SK-N-SH (cell line): ENCODE data around the gene NBEAL1. TPM values are rescaled to one million over a fixed set of nuclear protein-coding genes. Genes with fewer than 3 reads are reported as not detected.

Source experiments
- CTCF ChIA-PET: fragments of 300-600, 350-600 bp; formaldehyde crosslinking; extraction: SDS; loops from one replicate; lab custom pipeline; 2021; lab: Yijun Ruan, JAX
- POLR2A ChIA-PET: fragments of 350-600 bp; sonication (Branson Sonifier 250); formaldehyde crosslinking; extraction: SDS; loops from one replicate; lab custom pipeline; 2020; ENCODE audit warnings: antibody characterized with exemption, inconsistent platforms; lab: Yijun Ruan, JAX
- DNase-seq: peaks from one replicate; pipeline ENCODE4 v3.0.0; 2012
- H2AFZ ChIP-seq: fragments of 200-600 bp; sonication (generic); 2 replicates; pipeline ENCODE4 v1.8.1; 2016; ENCODE audit warnings: antibody characterized with exemption, mild to moderate bottlenecking, low read depth
- H3F3A ChIP-seq: fragments of 200-600 bp; sonication (generic); replicated peaks from 2 replicates; pipeline ENCODE3; 2016; ENCODE audit warnings: antibody characterized with exemption, mild to moderate bottlenecking; ENCODE audit not compliant: insufficient read depth
- H3K27ac ChIP-seq, 2 experiments: fragments of 200-500 bp in 1 of 2; fragments of 200-600 bp in 1 of 2; sonication (Bioruptor generic) in 1 of 2; sonication (generic), shearing (Covaris generic) in 1 of 2; 2 replicates each; pipeline versions ENCODE4 v1.5.1 to v1.6.1; 2014 to 2016; ENCODE audit warnings: low read depth in 2 of 2, inconsistent platforms in 1 of 2, low read length in 1 of 2, mild to moderate bottlenecking in 1 of 2, mixed read lengths in 1 of 2
- H3K27me3 ChIP-seq: fragments of 200-600 bp; sonication (generic), shearing (Covaris generic); 2 replicates; pipeline ENCODE4 v1.6.1; 2016; ENCODE audit warnings: mixed run types; ENCODE audit not compliant: insufficient read depth
- H3K36me3 ChIP-seq, 2 experiments: fragments of 200-500 bp in 1 of 2; fragments of 200-600 bp in 1 of 2; sonication (Bioruptor generic) in 1 of 2; sonication (generic) in 1 of 2; replicated peaks in 1 of 2; 2 replicates each; pipeline versions ENCODE3 to v1.5.1; 2014 to 2016; ENCODE audit warnings: low read length in 1 of 2, mild to moderate bottlenecking in 1 of 2; ENCODE audit not compliant: insufficient read depth in 2 of 2, control insufficient read depth in 1 of 2
- H3K4me1 ChIP-seq, 2 experiments: fragments of 200-500 bp in 1 of 2; fragments of 200-600 bp in 1 of 2; sonication (Bioruptor generic) in 1 of 2; sonication (generic), shearing (Covaris generic) in 1 of 2; 2 replicates each; pipeline versions ENCODE4 v1.5.1 to v1.6.1; 2014 to 2016; ENCODE audit warnings: low read depth in 1 of 2, low read length in 1 of 2, mixed run types in 1 of 2; ENCODE audit not compliant: insufficient read depth in 2 of 2, control insufficient read depth in 1 of 2
- H3K4me2 ChIP-seq: fragments of 200-600 bp; sonication (generic), shearing (Covaris generic); 2 replicates; pipeline ENCODE4 v1.6.1; 2017; ENCODE audit warnings: mixed run types
- H3K4me3 ChIP-seq, 2 experiments: fragments of 200-500 bp in 1 of 2; fragments of 200-600 bp in 1 of 2; sonication (Bioruptor generic) in 1 of 2; sonication (generic), shearing (Covaris generic) in 1 of 2; 2 replicates each; pipeline versions ENCODE4 v1.5.1 to v1.8.1; 2014 to 2016; ENCODE audit warnings: low read depth in 2 of 2, inconsistent platforms in 1 of 2, low read length in 1 of 2, mild to moderate bottlenecking in 1 of 2, mixed read lengths in 1 of 2, moderate library complexity in 1 of 2
- H3K79me2 ChIP-seq: fragments of 200-600 bp; sonication (generic); 2 replicates; pipeline ENCODE4 v1.8.1; 2017; ENCODE audit warnings: mild to moderate bottlenecking; ENCODE audit not compliant: insufficient read depth
- H3K9ac ChIP-seq: fragments of 200-600 bp; sonication (generic); 2 replicates; pipeline ENCODE4 v1.6.1; 2017; ENCODE audit warnings: mixed run types
- H3K9me2 ChIP-seq: fragments of 200-600 bp; sonication (generic); 2 replicates; pipeline ENCODE4 v1.6.1; 2017; ENCODE audit warnings: mixed run types
- H3K9me3 ChIP-seq: fragments of 200-600 bp; sonication (generic); 2 replicates; pipeline ENCODE4 v1.6.1; 2017; ENCODE audit warnings: mixed run types, mild to moderate bottlenecking, moderate library complexity
- H4K20me1 ChIP-seq: fragments of 200-600 bp; sonication (generic); 2 replicates; pipeline ENCODE4 v1.6.1; 2017; ENCODE audit warnings: mild to moderate bottlenecking, mixed run types; ENCODE audit not compliant: insufficient read depth
- CHD2 ChIP-seq: fragments of 150-350 bp; IDR thresholded peaks from 2 replicates; pipeline ENCODE4 v1.6.1; 2018; ENCODE audit warnings: low read length; ENCODE audit not compliant: partially characterized antibody
- CTCF ChIP-seq: fragments of 200-600 bp; sonication (generic); IDR thresholded peaks from 2 replicates; pipeline ENCODE4 v1.6.1; 2017; ENCODE audit warnings: antibody characterized with exemption, mild to moderate bottlenecking, moderate library complexity
- ELF1 ChIP-seq: IDR thresholded peaks from 2 replicates; pipeline ENCODE4 v1.4.0; 2012
- EP300 ChIP-seq, 2 experiments: IDR thresholded peaks; 2 replicates each; pipeline versions ENCODE4 v1.4.0 to v1.6.1; 2012; ENCODE audit warnings: borderline replicate concordance in 1 of 2, low read depth in 1 of 2, low read length in 1 of 2
- EZH2phosphoT487 ChIP-seq: fragments of 200-600 bp; sonication (generic); IDR thresholded peaks from 2 replicates; pipeline ENCODE4 v1.6.1; 2017; ENCODE audit warnings: low read depth, mixed run types, mild to moderate bottlenecking, antibody characterized with exemption, moderate library complexity, borderline replicate concordance
- FOSL2 ChIP-seq: IDR thresholded peaks from 2 replicates; pipeline ENCODE4 v1.4.0; 2012; ENCODE audit warnings: low read depth, mild to moderate bottlenecking, moderate library complexity, borderline replicate concordance
- FOXJ3 ChIP-seq: sonication (generic); formaldehyde crosslinking; IDR thresholded peaks from 2 replicates; pipeline ENCODE4 v1.5.1; 2020; ENCODE audit warnings: mild to moderate bottlenecking, missing genetic modification reagents
- GABPA ChIP-seq: IDR thresholded peaks from 2 replicates; pipeline ENCODE4 v1.4.0; 2012; ENCODE audit warnings: low read depth, mild to moderate bottlenecking
- MEF2A ChIP-seq: IDR thresholded peaks from 2 replicates; pipeline ENCODE4 v1.4.0; 2012; ENCODE audit warnings: low read depth, borderline replicate concordance
- MXI1 ChIP-seq: IDR thresholded peaks from 2 replicates; pipeline ENCODE4 v1.6.1; 2012; ENCODE audit warnings: mild to moderate bottlenecking, low read depth, low read length, improper control_type of control experiment
- NFIC ChIP-seq: IDR thresholded peaks from 2 replicates; pipeline ENCODE4 v1.4.0; 2012; ENCODE audit warnings: borderline replicate concordance
- POLR2AphosphoS5 ChIP-seq: IDR thresholded peaks from 2 replicates; pipeline ENCODE4 v1.6.1; 2012; ENCODE audit warnings: low read depth, low read length
- SMC3 ChIP-seq: IDR thresholded peaks from 2 replicates; pipeline ENCODE4 v1.6.1; 2012; ENCODE audit warnings: low read depth, low read length, improper control_type of control experiment
- TCF12 ChIP-seq: IDR thresholded peaks from 2 replicates; pipeline ENCODE4 v1.4.0; 2012
- TEAD4 ChIP-seq: IDR thresholded peaks from 2 replicates; pipeline ENCODE4 v1.4.0; 2012; ENCODE audit warnings: mild to moderate bottlenecking, borderline replicate concordance; ENCODE audit not compliant: insufficient read depth
- USF1 ChIP-seq: IDR thresholded peaks from 2 replicates; pipeline ENCODE4 v1.4.0; 2012; ENCODE audit warnings: low read depth, borderline replicate concordance
- ZBTB33 ChIP-seq: IDR thresholded peaks from 2 replicates; pipeline ENCODE4 v1.4.0; 2012; ENCODE audit warnings: low read depth, borderline replicate concordance
- WGBS: methylation state at CpG from one replicate; pipeline ENCODE4 v1.1.6; 2017; ENCODE audit warnings: low lambda C conversion rate; 5-methylcytosine and 5-hydroxymethylcytosine counted together
- polyA plus RNA-seq, 3 experiments: library from polyadenylated mRNA; depleted of rRNA; stranded (reverse); fragments of >200 nt; gene quantifications; 2 replicates each; pipeline ENCODE4 v1.2.3, GENCODE V29; 2012

NBEAL1 gene
- polyA plus RNA-seq, 1 of the 3 experiments (the other 2 are of a cell fraction), result 3.3 TPM

GRCh38 chr2:203043226-203043625 lies 28.6 kb downstream of the NBEAL1 start (continued):
- TF ChIP-seq MEF2A, result no peak

GRCh38 chr2:203045867-203046266 lies 31.2 kb downstream of the NBEAL1 start:
- POLR2A ChIA-PET, result no interaction called here
- WGBS, result 89% methylated on average over 1 of the region's 1 CpG
- CTCF ChIA-PET, result interaction anchor here (0.7 to 1.1 kb wide), 3 partner anchors 12 to 28 kb away, joined by 3 to 4 read pairs (median 3); no protein-coding TSS in a partner anchor

More at GRCh38 chr2:203045867-203046266, 31.2 kb downstream of the NBEAL1 start:
- H3K4me3 ChIP-seq, result no peak overlapping the region
- DNase-seq, result no peak
- no peak overlapping the region for H3K27ac ChIP-seq
- no peaks in the 10 kb centered on the region for H3K4me1 ChIP-seq
- H3K9me2 ChIP-seq, result no peaks in the 10 kb centered on the region
- no peak for TF ChIP-seq SMC3
- no peak for TF ChIP-seq ZBTB33
- TF ChIP-seq TCF12, result no peak
- no peak for TF ChIP-seq TEAD4
- TF ChIP-seq USF1, result no peak
- TF ChIP-seq POLR2AphosphoS5, result no peak
- no peak for TF ChIP-seq CHD2
- no peak for TF ChIP-seq ELF1
- no peak for TF ChIP-seq GABPA
- no peak for TF ChIP-seq FOXJ3 (CRISPR knock-in tag)
- TF ChIP-seq FOSL2, result no peak
- TF ChIP-seq NFIC, result no peak
- no peak for TF ChIP-seq EZH2phosphoT487
- no peak for TF ChIP-seq EP300 (IDR thresholded peaks at IDR 0.05; ENCODE audit: borderline replicate concordance in 1 of 2, low read depth in 1 of 2, low read length in 1 of 2)
- TF ChIP-seq CTCF, result no peak
- TF ChIP-seq MXI1, result no peak
- no peak overlapping the region for H3K9ac ChIP-seq
- H3F3A ChIP-seq, result peaks cover 5% of the 10 kb centered on the region
- H4K20me1 ChIP-seq, result no peaks in the 10 kb centered on the region
- H3K9me3 ChIP-seq, result no peaks in the 10 kb centered on the region
- peaks cover 4 to 25% of the 10 kb centered on the region in 2 experiments for H3K36me3 ChIP-seq
- peaks cover 11% of the 10 kb centered on the region; the same call in 1 of the 2 replicates for H3K79me2 ChIP-seq
- H2AFZ ChIP-seq, result no peak overlapping the region
- no peak overlapping the region for H3K4me2 ChIP-seq
- H3K27me3 ChIP-seq, result no peaks in the 10 kb centered on the region
